Loucy (cell line): ENCODE measurements around the gene KRT4.

Experiments used
- CTCF ChIP-seq: fragments of 200-600 bp; sonication (generic); conservative IDR thresholded peaks from 2 replicates; pipeline ENCODE4 v1.5.1; 2014; ENCODE audit warnings: mild to moderate bottlenecking, antibody characterized with exemption, low read length
- EZH2phosphoT487 ChIP-seq: fragments of 200-600 bp; IDR thresholded peaks from 2 replicates; pipeline ENCODE4 v1.6.1; 2018; ENCODE audit warnings: antibody characterized with exemption, mild to moderate bottlenecking, moderate library complexity, borderline replicate concordance

- TF ChIP-seq CTCF (no peak), EZH2phosphoT487 (no peak)
These were observed 50.8 kb downstream of the KRT4 start for GRCh38 chr12:52763036-52763659.
